PC-9 (cell line): ENCODE measurements around the gene PPP3R1. TPM values are rescaled to one million over a fixed set of nuclear protein-coding genes. Genes with fewer than 3 reads are reported as not detected.

Experiments
- BruUV-seq: library from RNA; stranded (reverse); fragments of 400-500 nt; replicated peaks from 2 replicates; lab custom pipeline; 2021; lab: Mats Ljungman, UMichigan
- CTCF ChIA-PET: fragments of 300-600 bp; sonication (Branson Sonifier 250); formaldehyde crosslinking; loops from one replicate; lab custom pipeline; 2022; ENCODE audit warnings: antibody characterized with exemption; lab: Charles Lee
- POLR2A ChIA-PET: fragments of 300-600 bp; sonication (Branson Sonifier 250); formaldehyde crosslinking; loops from one replicate; lab custom pipeline; 2022; ENCODE audit warnings: antibody characterized with exemption; ENCODE audit not compliant: unreplicated experiment; lab: Charles Lee
- DNase-seq, 2 experiments: peaks; one replicate each; pipeline versions ENCODE4 v3.0.0 to v3.0.0-alpha.2; 2015 to 2022; ENCODE audit warnings: mixed read lengths in 1 of 2
- H2AFZ ChIP-seq: fragments of 200-600 bp; sonication (generic); 2 replicates; pipeline ENCODE4 v1.8.1; 2017; ENCODE audit warnings: antibody characterized with exemption
- H3F3A ChIP-seq: fragments of 200-600 bp; sonication (generic); 2 replicates; pipeline ENCODE4 v1.8.1; 2017; ENCODE audit warnings: antibody characterized with exemption, mild to moderate bottlenecking, low read depth; ENCODE audit not compliant: insufficient read depth
- H3K27ac ChIP-seq: fragments of 200-600 bp; sonication (generic); 2 replicates; pipeline ENCODE4 v1.6.1; 2016; ENCODE audit warnings: mixed run types
- H3K27me3 ChIP-seq: fragments of 200-600 bp; sonication (generic); 2 replicates; pipeline ENCODE4 v1.6.1; 2016; ENCODE audit warnings: low read depth, mixed run types; ENCODE audit not compliant: insufficient read depth
- H3K36me3 ChIP-seq: fragments of 200-600 bp; sonication (generic); 2 replicates; pipeline ENCODE4 v1.6.1; 2016; ENCODE audit warnings: low read depth, mixed run types
- H3K4me1 ChIP-seq: fragments of 200-600 bp; sonication (generic); replicated peaks from 2 replicates; pipeline ENCODE4 v1.6.1; 2016; ENCODE audit warnings: mixed run types; ENCODE audit not compliant: insufficient read depth
- H3K4me2 ChIP-seq: fragments of 200-600 bp; sonication (generic); 2 replicates; pipeline ENCODE4 v1.6.1; 2017; ENCODE audit warnings: mixed run types
- H3K4me3 ChIP-seq: fragments of 200-600 bp; sonication (generic); 2 replicates; pipeline ENCODE4 v1.6.1; 2016; ENCODE audit warnings: mixed run types
- H3K79me2 ChIP-seq: fragments of 200-600 bp; sonication (generic); 2 replicates; pipeline ENCODE4 v1.6.1; 2017; ENCODE audit warnings: low read depth, mixed run types
- H3K9me2 ChIP-seq: fragments of 200-600 bp; sonication (generic); 2 replicates; pipeline ENCODE4 v1.8.1; 2017; ENCODE audit warnings: mild to moderate bottlenecking; ENCODE audit not compliant: insufficient read depth
- H3K9me3 ChIP-seq: fragments of 200-600 bp; sonication (generic); 2 replicates; pipeline ENCODE4 v1.8.1; 2016; ENCODE audit warnings: low read depth; ENCODE audit not compliant: insufficient read depth
- H4K20me1 ChIP-seq: fragments of 200-600 bp; sonication (generic); 2 replicates; pipeline ENCODE4 v1.8.1; 2017; ENCODE audit not compliant: insufficient read depth
- CTCF ChIP-seq: fragments of 200-600 bp; sonication (generic); conservative IDR thresholded peaks from 2 replicates; pipeline ENCODE4 v1.6.1; 2017; ENCODE audit warnings: mixed run types, antibody characterized with exemption, mild to moderate bottlenecking, moderate library complexity
- EZH2 ChIP-seq: fragments of 200-600 bp; sonication (generic); IDR thresholded peaks from 2 replicates; pipeline ENCODE4 v1.8.0; 2017; ENCODE audit warnings: antibody characterized with exemption, low read depth
- intact Hi-C: fragments of 100-400 bp; cut with micrococcal nuclease; formaldehyde crosslinking; loops from one replicate; pipeline ENCODE4 v1.10.0; 2022; ENCODE audit not compliant: unreplicated experiment
- total RNA-seq: library from RNA; stranded (reverse); gene quantifications from 2 replicates; pipeline ENCODE4 v1.2.3, GENCODE V29; 2021

Gene PPP3R1
- total RNA-seq, 1 experiment from 2014 or later, result 67.5 TPM

DNA sequence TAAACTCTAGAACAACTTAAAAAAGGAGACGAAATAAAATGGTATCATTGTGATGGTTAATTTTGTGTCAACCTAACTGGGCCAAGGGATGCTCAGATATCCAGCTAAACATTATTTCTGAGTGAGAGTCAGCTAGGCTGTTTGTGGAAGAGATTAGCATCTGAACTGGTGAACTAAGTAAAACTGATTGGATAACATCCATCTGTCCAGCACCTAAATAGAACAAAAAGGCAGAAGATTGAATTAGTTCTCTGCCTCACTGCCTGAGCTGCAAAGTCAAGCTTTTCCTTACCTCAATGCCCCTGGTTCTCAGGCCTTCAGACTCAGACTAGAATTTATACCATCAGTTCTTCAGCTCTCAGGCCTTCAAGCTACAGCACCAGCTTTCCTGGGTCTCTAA, 30.0 kb downstream of the PPP3R1 start:
- peak overlapping the region; percentile 24; the same call in 1 of the 2 replicates for H3K27ac ChIP-seq
- H3K9me2 ChIP-seq, result no peaks in the 10 kb centered on the region
- no peaks in the 10 kb centered on the region for H3F3A ChIP-seq
- no peak overlapping the region for H3K4me3 ChIP-seq
- H4K20me1 ChIP-seq, result peaks cover 60% of the 10 kb centered on the region
- BruUV-seq, result no TSS peak
- DNase-seq, result no peak
- CTCF ChIA-PET, result no interaction called here
- POLR2A ChIA-PET, result interaction anchor here (0.6 kb wide), 1 partner anchor 38 kb away, joined by 5 read pairs; no protein-coding TSS in a partner anchor
- H3K4me1 ChIP-seq, result peaks cover 15% of the 10 kb centered on the region
- H3K4me2 ChIP-seq, result no peak overlapping the region
- TF ChIP-seq EZH2, result no peak
- no peak for TF ChIP-seq CTCF
- H3K9me3 ChIP-seq, result no peaks in the 10 kb centered on the region
- intact Hi-C loops, result no loop called here
- H3K36me3 ChIP-seq, result peaks cover 16% of the 10 kb centered on the region
- no peak overlapping the region for H2AFZ ChIP-seq
- peaks cover 100% of the 10 kb centered on the region for H3K79me2 ChIP-seq
- no peaks in the 10 kb centered on the region for H3K27me3 ChIP-seq

DNA sequence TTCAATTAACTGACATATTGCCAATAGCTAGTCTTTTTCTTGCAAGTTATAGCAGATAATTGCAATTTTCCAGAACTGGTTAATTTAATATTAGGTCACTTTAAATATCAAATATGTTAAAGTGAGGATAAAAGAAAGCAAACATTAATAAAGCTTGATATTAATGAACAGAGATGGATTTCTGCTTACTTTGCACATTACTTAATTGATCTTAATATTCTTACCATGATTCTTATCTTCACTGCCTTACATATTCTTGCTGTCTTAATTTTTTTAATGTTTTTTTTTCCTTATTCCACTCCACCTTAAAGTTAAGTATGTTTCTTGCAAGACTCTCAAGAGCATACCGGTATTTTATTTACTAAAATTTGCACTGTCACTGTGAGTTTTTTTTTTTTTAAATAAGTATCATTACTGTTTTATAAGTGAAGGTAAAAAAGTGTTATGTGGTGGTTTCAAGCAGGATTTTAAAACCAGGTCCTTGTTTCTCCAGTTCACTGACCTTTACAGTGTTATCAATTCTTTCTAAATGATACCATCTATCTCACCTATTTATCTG, 33.9 kb downstream of the PPP3R1 start:
- peaks cover 16% of the 10 kb centered on the region for H3K36me3 ChIP-seq
- H3K79me2 ChIP-seq, result peaks cover 97% of the 10 kb centered on the region
- H3K4me1 ChIP-seq, result peaks cover 15% of the 10 kb centered on the region
- H3K4me2 ChIP-seq, result no peak overlapping the region
- H3K4me3 ChIP-seq, result no peak overlapping the region
- peaks cover 6% of the 10 kb centered on the region; the same call in 1 of the 2 replicates for H3F3A ChIP-seq
- peaks cover 37% of the 10 kb centered on the region for H4K20me1 ChIP-seq
- no peak overlapping the region for H2AFZ ChIP-seq
- CTCF ChIA-PET, result no interaction called here
- intact Hi-C loops, result no loop called here
- H3K9me2 ChIP-seq, result no peaks in the 10 kb centered on the region
- TF ChIP-seq EZH2, result no peak
- TF ChIP-seq CTCF, result no peak
- H3K27me3 ChIP-seq, result no peaks in the 10 kb centered on the region
- POLR2A ChIA-PET, result interaction anchor here (0.5 to 0.9 kb wide), 2 partner anchors 17 to 272 kb away, joined by 3 to 8 read pairs; no protein-coding TSS in a partner anchor
- H3K9me3 ChIP-seq, result no peaks in the 10 kb centered on the region
- peak overlapping the region; percentile 58 for H3K27ac ChIP-seq
- no peak for DNase-seq
- BruUV-seq, result no TSS peak

GRCh38 chr2:68217729-68218128, 34.6 kb downstream of the PPP3R1 start:
- Histone ChIP-seq H4K20me1 (peaks cover 38% of the 10 kb centered on the region), H3K9me3 (no peaks in the 10 kb centered on the region), H3K9me2 (no peaks in the 10 kb centered on the region), H3K79me2 (peaks cover 97% of the 10 kb centered on the region), H3K27me3 (no peaks in the 10 kb centered on the region), H2AFZ (no peak overlapping the region), H3K27ac (peak overlapping the region; percentile 58), H3K36me3 (peaks cover 15% of the 10 kb centered on the region), H3K4me1 (peaks cover 15% of the 10 kb centered on the region), H3K4me2 (no peak overlapping the region), H3K4me3 (no peak overlapping the region), H3F3A (peaks cover 6% of the 10 kb centered on the region; the same call in 1 of the 2 replicates)
- CTCF ChIA-PET, result no interaction called here
- POLR2A ChIA-PET, result interaction anchor here (0.6 to 0.9 kb wide), 2 partner anchors 61 to 271 kb away, joined by 6 to 8 read pairs; no protein-coding TSS in a partner anchor
- DNase-seq, result no peak
- BruUV-seq, result no TSS peak
- TF ChIP-seq EZH2 (no peak), CTCF (no peak)
- intact Hi-C loops, result loop anchor here (1.0 kb wide), 1 partner anchor 16 kb away; no protein-coding TSS in a partner anchor
